NCI-H1417 (cell line): ENCODE results near the gene MLLT3.

Experiments
- DNase-seq, 3 experiments: peaks; one replicate each; lab custom pipeline; 2025; lab: John Stamatoyannopoulos, UW

MLLT3 gene

GRCh38 chr9:20512106-20512505, 110.2 kb downstream of the MLLT3 start:
- no peak for DNase-seq

DNA sequence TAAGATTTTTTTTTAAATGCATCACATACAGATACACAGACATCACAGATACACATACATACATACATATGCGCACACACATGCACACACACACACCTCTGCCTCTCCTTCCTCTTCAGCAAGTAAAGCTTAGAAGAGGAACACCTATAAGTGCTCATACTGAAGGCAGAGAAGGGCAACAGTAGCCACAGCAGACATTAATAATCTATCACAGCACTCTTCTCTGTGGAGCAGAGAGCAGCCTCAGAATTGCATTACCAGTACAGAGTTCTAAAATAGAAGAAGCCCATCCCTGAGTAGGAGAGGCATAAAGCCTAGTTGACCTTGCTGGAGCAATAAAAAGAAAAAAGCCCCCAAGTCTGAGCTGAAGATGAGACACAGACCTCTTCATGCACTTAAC, 110.6 kb downstream of the MLLT3 start:
- no peak for DNase-seq

- DNase-seq, result no peak
Observed at GRCh38 chr9:20509466-20509865, 112.8 kb downstream of the MLLT3 start.

DNA sequence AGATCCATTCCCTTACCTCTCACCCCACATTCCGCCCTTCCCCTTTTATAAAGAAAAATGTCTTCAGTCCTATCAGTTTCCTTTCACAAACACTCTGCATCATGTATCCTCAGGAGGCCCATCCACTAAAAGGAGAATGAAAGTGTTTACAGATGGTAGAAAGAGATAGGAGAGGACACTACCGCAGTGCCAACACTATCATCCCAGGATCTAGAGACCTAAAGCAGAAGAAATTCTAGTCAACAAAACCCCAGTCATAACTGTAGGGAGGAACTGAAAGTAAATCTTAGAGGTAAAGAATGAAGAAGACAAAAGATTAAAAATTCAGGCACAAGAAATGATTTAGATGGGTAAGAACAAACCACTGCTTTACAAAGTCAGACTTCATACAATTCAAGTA, 114.1 kb downstream of the MLLT3 start:
- DNase-seq, result no peak

GRCh38 chr9:20507431-20507830, 114.9 kb downstream of the MLLT3 start:
- DNase-seq, result no peak

DNA sequence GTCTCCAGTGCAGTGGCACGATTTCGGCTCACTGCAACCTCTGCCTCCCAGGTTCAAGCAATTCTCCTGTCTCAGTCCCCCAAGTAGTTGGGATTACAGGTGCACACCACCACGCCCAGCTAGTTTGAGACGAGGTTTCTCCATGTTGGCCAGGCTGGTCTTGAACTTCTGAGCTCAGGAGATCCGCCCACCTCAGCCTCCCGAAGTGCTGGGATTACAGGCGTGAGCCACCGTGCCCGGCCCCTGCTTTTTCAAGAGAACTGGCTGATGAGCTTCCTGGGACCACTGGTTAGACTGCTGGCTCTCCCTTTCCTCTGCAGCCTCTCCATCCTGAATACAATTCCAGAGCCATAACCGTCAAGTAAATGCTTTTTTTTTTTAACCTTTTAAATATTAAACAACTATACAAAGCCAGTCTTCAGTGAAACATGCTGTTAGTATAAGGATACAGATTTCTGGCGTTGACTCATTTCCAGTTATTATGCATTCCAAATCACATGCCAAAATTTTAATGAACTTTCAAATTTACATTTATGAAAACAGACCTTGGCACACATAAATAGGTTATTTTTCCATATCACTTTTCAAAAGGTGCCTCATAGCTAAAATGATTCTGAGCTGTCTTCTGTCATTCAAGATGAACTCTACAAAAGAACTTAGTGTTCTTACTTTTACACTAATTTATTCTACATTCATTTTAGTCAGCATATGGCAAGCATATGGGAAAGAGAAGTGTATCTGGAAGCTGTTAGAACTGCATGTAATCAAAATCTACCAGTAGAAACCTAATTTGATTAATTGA, 116.0 kb downstream of the MLLT3 start:
- DNase-seq, result no peak

DNA sequence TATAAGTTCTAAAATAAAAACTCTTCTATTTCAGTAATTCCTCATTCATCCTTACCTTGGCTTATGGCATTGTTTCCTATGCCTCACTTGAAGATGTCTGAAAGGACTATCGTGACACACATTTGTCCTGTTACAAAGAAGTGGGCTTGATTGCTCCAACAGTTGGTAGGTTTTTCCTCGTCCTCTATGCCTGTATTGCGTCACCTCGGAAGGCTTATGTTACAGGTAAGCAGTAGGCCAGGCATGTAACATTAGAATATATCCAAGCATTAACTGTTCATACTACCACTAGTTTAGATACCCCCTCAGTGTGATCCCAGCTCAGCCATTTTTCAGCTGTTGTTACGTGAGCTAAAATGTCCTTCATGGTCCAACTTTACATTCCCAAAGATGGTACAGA, 116.7 kb downstream of the MLLT3 start:
- no peak for DNase-seq

GRCh38 chr9:20504930-20505329, 117.4 kb downstream of the MLLT3 start:
- DNase-seq, result no peak

DNA sequence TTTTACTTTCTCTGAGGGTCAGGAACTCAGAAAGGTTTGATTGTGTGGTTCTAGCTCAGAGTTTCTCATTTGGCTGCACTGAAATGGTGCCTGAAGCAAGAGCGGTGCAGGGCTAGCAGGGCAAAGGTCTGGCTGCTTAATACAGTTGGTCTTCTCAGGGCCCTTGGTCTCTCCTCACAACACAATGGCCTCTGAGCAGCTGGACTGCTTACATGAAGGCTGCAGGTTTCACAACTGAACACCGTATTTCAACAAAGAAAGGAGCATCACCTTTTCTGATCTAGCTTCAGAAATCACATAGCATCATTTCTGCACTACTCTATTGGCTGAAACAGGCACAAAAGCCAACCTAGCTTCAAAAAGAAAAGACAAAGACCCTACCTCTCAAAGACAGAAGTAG, 122.2 kb downstream of the MLLT3 start:
- no peak for DNase-seq

GRCh38 chr9:20499013-20499412, 123.3 kb downstream of the MLLT3 start:
- no peak for DNase-seq

DNA sequence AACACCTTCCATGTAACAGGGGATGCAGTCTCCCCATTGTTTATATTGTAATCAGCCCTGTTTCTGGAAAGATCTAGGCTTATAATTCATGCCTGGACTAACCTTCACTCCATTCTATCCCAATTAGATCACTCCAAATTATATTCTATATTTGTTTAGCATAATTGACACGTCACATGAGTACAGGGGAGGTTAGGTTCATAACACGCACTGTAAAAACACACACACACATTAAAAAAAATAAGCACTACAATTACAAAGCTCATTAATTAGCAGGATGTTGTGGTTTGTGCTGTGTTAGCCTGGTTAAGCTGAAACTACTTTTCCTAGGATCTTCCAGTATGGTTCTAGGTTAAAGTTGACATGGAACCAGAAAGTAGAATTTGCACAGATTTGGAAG, 126.0 kb downstream of the MLLT3 start:
- DNase-seq, result peak in 1 of 3 experiments; percentile 19

- DNase-seq, result no peak
Observed at GRCh38 chr9:20495098-20495497, 127.2 kb downstream of the MLLT3 start.

DNA sequence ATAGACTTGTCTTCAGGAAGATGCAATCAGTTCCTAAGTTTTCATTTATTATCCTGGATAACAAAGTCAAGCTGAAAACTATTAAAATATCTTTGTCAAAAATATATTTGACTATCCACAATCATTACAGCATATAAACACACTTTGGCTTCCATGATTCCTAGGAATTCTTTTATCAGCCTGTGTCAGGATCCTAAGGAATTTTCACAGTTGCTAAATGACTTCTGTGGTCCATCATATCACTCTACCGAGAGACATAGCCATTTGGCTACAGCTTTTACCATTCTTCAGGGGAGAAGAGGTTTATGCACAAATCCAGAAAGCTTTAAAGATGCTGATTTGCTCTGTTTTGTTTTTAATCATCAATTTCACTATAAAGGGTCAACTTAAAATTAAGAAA, 128.3 kb downstream of the MLLT3 start:
- no peak for DNase-seq

- no peak for DNase-seq
Observed at GRCh38 chr9:20492772-20493171, 129.5 kb downstream of the MLLT3 start.

- no peak for DNase-seq
Observed at GRCh38 chr9:20491612-20492011, 130.7 kb downstream of the MLLT3 start.

DNA sequence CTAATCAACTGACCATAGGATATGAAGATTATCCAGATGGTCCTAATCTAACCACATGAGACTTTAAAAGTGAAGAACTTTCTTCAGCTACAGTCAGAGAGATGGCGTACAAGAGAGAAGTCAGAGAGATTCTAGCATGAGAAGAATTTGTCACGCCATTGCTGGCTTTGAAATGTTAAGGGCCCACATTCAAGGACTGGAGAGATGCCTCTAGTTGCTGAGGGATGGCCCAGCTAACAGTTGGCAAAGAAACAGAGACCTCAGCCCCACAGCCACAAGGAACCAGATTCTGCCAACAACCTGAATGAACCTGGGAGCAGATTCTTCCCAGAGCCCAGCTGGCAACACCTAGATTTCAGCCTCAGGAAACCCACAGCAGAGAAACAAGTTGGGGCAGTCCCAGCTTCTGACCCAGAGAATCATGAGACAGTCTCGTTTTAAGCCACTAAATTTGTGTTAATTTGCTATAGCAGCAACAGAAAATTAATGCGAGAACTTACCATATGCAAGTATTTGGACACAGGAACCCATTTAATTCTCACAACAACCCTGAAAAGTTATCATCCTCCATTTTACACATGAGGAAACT, 132.0 kb downstream of the MLLT3 start:
- DNase-seq, result no peak

DNA sequence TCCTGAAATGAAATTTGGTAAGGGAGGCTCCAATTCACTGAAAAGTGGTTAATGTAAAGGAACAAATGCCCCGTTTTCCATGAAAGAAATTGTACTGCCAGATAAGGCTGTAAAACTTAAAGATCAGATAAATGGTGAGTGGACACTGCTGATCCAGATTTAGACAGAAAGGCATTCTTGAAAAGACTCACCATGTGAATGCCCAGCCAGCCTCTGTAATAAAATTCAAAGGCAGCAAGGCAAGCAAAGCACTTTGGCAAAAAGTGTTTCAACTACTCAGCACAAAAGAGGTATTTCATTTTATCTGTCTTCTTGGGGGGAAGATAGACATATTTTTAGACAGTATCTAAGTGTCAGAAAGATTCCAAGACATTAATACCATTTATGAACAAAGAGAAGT, 133.6 kb downstream of the MLLT3 start:
- no peak for DNase-seq

DNA sequence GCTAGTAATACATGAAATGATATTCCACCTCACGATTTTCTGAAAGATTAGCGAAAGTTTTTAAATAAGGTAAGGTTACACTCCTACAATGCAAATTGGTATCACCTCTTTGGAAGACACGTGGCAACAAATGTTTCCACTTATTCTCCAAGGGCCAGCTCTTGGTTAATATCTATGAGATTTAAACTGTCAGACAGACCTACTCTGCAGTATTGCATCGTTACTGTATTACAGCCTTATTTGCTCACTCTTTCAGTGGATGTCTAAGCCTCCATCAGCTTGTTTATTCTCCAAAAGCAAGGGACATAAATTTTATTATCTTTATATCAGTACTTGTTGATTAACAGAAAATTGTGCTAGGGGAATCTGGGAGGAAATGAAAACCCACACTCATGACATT, 135.7 kb downstream of the MLLT3 start:
- DNase-seq, result no peak

DNA sequence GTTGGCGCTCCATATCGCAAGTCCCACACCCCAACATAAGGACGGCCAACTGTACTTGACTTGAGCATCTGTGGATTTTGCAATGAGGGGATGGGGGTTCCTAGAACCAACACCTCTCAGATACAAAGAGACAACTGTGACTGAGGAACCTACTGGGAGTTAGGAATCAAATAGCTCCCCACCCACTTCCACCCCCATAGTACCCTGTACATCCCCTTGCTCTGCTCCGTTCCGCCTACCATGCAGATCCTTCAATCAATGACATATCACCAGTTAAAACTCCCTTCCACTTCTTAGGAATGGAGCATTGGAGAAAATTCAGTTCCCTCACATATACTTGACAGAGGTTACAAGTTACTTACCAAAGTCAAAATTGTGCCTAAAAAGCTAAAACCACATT, 140.9 kb downstream of the MLLT3 start:
- no peak for DNase-seq

- no peak for DNase-seq
Observed at GRCh38 chr9:20480249-20480648, 142.1 kb downstream of the MLLT3 start.

- DNase-seq, result no peak
Observed at GRCh38 chr9:20479419-20480155, 142.7 kb downstream of the MLLT3 start.

DNA sequence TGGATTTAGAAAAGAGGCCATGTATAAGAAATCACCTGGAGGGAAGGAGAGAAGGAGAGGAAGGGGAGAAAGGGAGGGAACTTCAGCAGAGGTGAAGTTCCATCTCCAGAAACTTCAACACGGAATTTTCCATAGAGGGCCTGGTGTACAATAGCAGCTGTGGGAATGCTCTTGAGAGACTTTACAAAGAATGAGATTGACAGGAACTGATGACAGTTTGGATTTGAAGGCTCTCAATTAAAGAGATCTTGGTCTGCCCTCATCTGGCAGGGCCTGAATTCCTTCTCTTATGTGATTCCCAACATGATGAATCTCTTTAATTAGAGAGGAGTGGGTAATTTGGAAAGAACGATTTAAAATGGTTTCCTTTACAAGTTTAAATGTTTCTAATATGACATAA, 143.5 kb downstream of the MLLT3 start:
- DNase-seq, result no peak

- no peak for DNase-seq
Observed at GRCh38 chr9:20477940-20478620, 144.2 kb downstream of the MLLT3 start.
